ENCODE results near the gene FSD1L. TPM values are rescaled to one million over a fixed set of nuclear protein-coding genes. Genes with fewer than 3 reads are reported as not detected.
"Not testable (repeated sequence)": the region's sequence is repeated elsewhere in the genome, so short reads cannot be mapped to it uniquely, and the experiment has no call there.

The FSD1L gene
- total RNA-seq, 6 donors from 2014 or later = 4.1 to 14.7 (median 5.8) TPM

- no peaks in the 10 kb centered on the region for H3K4me1 ChIP-seq
- no peak for ATAC-seq (ENCODE audit: low FRiP score in 2 of 2)
- H3K9me3 ChIP-seq = peaks cover 0 to 10% (median 5%) of the 10 kb centered on the region in 4 donors
- peaks cover 0 to 16% (median 2%) of the 10 kb centered on the region in 4 donors for H3K36me3 ChIP-seq
- no peak overlapping the region for H3K4me3 ChIP-seq
- TF ChIP-seq EP300 (IDR thresholded peaks at IDR 0.05) (no peak), POLR2AphosphoS5 (IDR thresholded peaks at IDR 0.05) (no peak), CTCF (IDR thresholded peaks at IDR 0.05) (no peak)
- H3K27me3 ChIP-seq = no peaks in the 10 kb centered on the region
- no peak overlapping the region for H3K27ac ChIP-seq
- DNase-seq = no peak
Observed at GRCh38 chr9:105572455-105572854, 124.6 kb downstream of the FSD1L start.

- not testable (repeated sequence) for ATAC-seq (ENCODE audit: low FRiP score in 2 of 2); H3K9me3 ChIP-seq; H3K4me3 ChIP-seq; DNase-seq; H3K27me3 ChIP-seq; H3K27ac ChIP-seq; H3K4me1 ChIP-seq
- 96 to 97% methylated on average over 6 of the region's 6 CpGs for WGBS, 2 donors
- H3K36me3 ChIP-seq = peaks cover 0 to 12% (median 2%) of the 10 kb centered on the region in 4 donors
Observed at GRCh38 chr9:105579952-105580351, 132.1 kb downstream of the FSD1L start.

- H3K9me3 ChIP-seq; H3K4me1 ChIP-seq; ATAC-seq (ENCODE audit: low FRiP score in 2 of 2); H3K27ac ChIP-seq; H3K4me3 ChIP-seq; H3K36me3 ChIP-seq; H3K27me3 ChIP-seq: not testable (repeated sequence)
- WGBS, 2 donors = 90 to 91% methylated on average over 12 to 13 of the region's 16 CpGs
- DNase-seq = peak in 1 of 2 donors; percentile 22
Observed at GRCh38 chr9:105581550-105581949, 133.7 kb downstream of the FSD1L start.

GRCh38 chr9:105593145-105593544 is 145.3 kb downstream of the FSD1L start:
- 91 to 93% methylated on average over 3 of the region's 3 CpGs for WGBS, 2 donors
- Histone ChIP-seq H3K27ac (no peak overlapping the region), H3K9me3 (peaks cover 0 to 10% (median 9%) of the 10 kb centered on the region in 4 donors), H3K4me3 (no peak overlapping the region), H3K36me3 (peaks cover 0 to 31% (median 4%) of the 10 kb centered on the region in 4 donors), H3K27me3 (no peaks in the 10 kb centered on the region), H3K4me1 (no peaks in the 10 kb centered on the region)
- ATAC-seq (ENCODE audit: low FRiP score in 2 of 2) = no peak
- DNase-seq = no peak
- TF ChIP-seq POLR2A (IDR thresholded peaks at IDR 0.05) (no peak), EP300 (IDR thresholded peaks at IDR 0.05) (no peak), CTCF (IDR thresholded peaks at IDR 0.05) (no peak), POLR2AphosphoS5 (IDR thresholded peaks at IDR 0.05) (no peak)

Other genes with a start within 250 kb of the FSD1L start
- gene SLC44A1, start 203.4 kb upstream of the FSD1L start, total RNA-seq = 10 to 100 TPM; 15.7 to 62.2 (median 44.6) TPM
- 10 to 100 TPM in 2 of 6 donors, 1 to 10 TPM in 4; 3.8 to 11.5 (median 8.3) TPM for gene FKTN, start 110.1 kb downstream of the FSD1L start, total RNA-seq
- not detected for gene TAL2, start 214.4 kb downstream of the FSD1L start, total RNA-seq
- 10 to 100 TPM in 4 of 6 donors, 1 to 10 TPM in 2; 2.1 to 17.4 (median 10.9) TPM for gene TMEM38B, start 246.5 kb downstream of the FSD1L start, total RNA-seq